Activated CD4-positive, alpha-beta T cell treated with anti-CD3 and anti-CD28 coated beads for 36 hours (primary cell): ENCODE results near the gene RFESD. TPM values are rescaled to one million over a fixed set of nuclear protein-coding genes. Genes with fewer than 3 reads are reported as not detected.
A peak's percentile ranks its signal among the peaks of the same experiment; 100 is the strongest.
"Not testable (repeated sequence)": the region's sequence is repeated elsewhere in the genome, so short reads cannot be mapped to it uniquely, and the experiment has no call there.

Experiments
- ATAC-seq: fragments of 200-7000 bp; cut with Tn5 transposase; one replicate; pipeline ENCODE4 v1.10.0; 2021; ENCODE audit warnings: mild to moderate bottlenecking, moderate library complexity
- CTCF ChIA-PET: fragments of 350-600 bp; sonication (Branson Sonifier 250); formaldehyde crosslinking; loops from one replicate; lab custom pipeline; 2021; ENCODE audit warnings: antibody characterized with exemption; lab: Charles Lee
- POLR2A ChIA-PET: fragments of 350-600 bp; sonication (Branson Sonifier 250); formaldehyde crosslinking; loops from one replicate; lab custom pipeline; 2021; ENCODE audit warnings: antibody characterized with exemption, inconsistent platforms; lab: Charles Lee
- DNase-seq: peaks from one replicate; pipeline ENCODE4 v3.0.0-alpha.2; 2020
- H3K27ac Mint-ChIP-seq: one replicate; pipeline ENCODE4 v1.8.0; 2021; ENCODE audit warnings: mixed read lengths
- H3K27me3 Mint-ChIP-seq: one replicate; pipeline ENCODE4 v1.8.0; 2021; ENCODE audit warnings: mixed read lengths
- H3K36me3 Mint-ChIP-seq: one replicate; pipeline ENCODE4 v1.8.0; 2021; ENCODE audit warnings: low read depth, mixed read lengths
- H3K4me1 Mint-ChIP-seq: one replicate; pipeline ENCODE4 v1.8.0; 2021; ENCODE audit warnings: mixed read lengths
- H3K4me3 Mint-ChIP-seq: one replicate; pipeline ENCODE4 v1.8.0; 2021; ENCODE audit warnings: mild to moderate bottlenecking, moderate library complexity, mixed read lengths
- H3K9me3 Mint-ChIP-seq: one replicate; pipeline ENCODE4 v1.8.0; 2021; ENCODE audit warnings: low read depth, mixed read lengths
- intact Hi-C, 2 experiments: fragments of 100-400 bp; cut with DNase I in 1 of 2; cut with micrococcal nuclease in 1 of 2; formaldehyde crosslinking; loops; one replicate each; pipeline versions ENCODE4 v1.14.2 to v1.15.1; 2022 to 2024; cut with DNase I, micrococcal nuclease
- total RNA-seq, 2 experiments: library from RNA; stranded (reverse); gene quantifications; one replicate each; pipeline ENCODE4 v1.2.3, GENCODE V29; 2021

The RFESD gene
- total RNA-seq, 2 experiments from 2014 or later: 4.1 to 9.2 TPM

- DNase-seq: peak; percentile 69
- no peak overlapping the region for H3K4me3 Mint-ChIP-seq
- ATAC-seq: peak; percentile 23
- no peaks in the 10 kb centered on the region for H3K36me3 Mint-ChIP-seq
- H3K27me3 Mint-ChIP-seq: no peaks in the 10 kb centered on the region
- H3K27ac Mint-ChIP-seq: peak overlapping the region; percentile 38
- H3K9me3 Mint-ChIP-seq: no peaks in the 10 kb centered on the region
- peaks cover 38% of the 10 kb centered on the region for H3K4me1 Mint-ChIP-seq
- CTCF ChIA-PET: interaction anchor here (0.5 to 5.9 kb wide), 16 partner anchors 10 to 202 kb away, joined by 3 to 39 read pairs (median 4); partner anchors contain the start of gene GLRX
- POLR2A ChIA-PET: interaction anchor here (0.5 kb wide), 1 partner anchor 37 kb away, joined by 3 read pairs; no protein-coding TSS in a partner anchor
- intact Hi-C loops: loop anchor here (1.0 to 10.0 kb wide), 10 partner anchors 12 to 893 kb away; partner anchors contain the start of genes GLRX (in 2 of the 2) and RHOBTB3 (in 1 of the 2)
Measured at GRCh38 chr5:95644351-95645042, 2.1 kb upstream of the RFESD start.

GRCh38 chr5:95646226-95646568 lies 380 bp upstream of the RFESD start:
- DNase-seq: peak; percentile 8
- not testable (repeated sequence) for H3K9me3 Mint-ChIP-seq, H3K27me3 Mint-ChIP-seq, ATAC-seq, H3K36me3 Mint-ChIP-seq
- peak overlapping the region; percentile 79 for H3K4me3 Mint-ChIP-seq
- ChIA-PET CTCF (interaction anchor here (0.7 to 5.9 kb wide), 11 partner anchors 9 to 483 kb away, joined by 3 to 39 read pairs (median 3); no protein-coding TSS in a partner anchor), POLR2A (interaction anchor here (0.7 to 1.4 kb wide), 6 partner anchors 14 to 1016 kb away, joined by 3 to 5 read pairs (median 4); partner anchors contain the start of genes ARSK, CAST, RHOBTB3 and SKIC3)
- H3K4me1 Mint-ChIP-seq: peaks cover 42% of the 10 kb centered on the region
- intact Hi-C loops: loop anchor here (1.0 to 10.0 kb wide), 13 partner anchors 14 to 1016 kb away; partner anchors contain the start of genes GLRX (in 2 of the 2), ARSK (in 1 of the 2), CAST (in 1 of the 2) and GPR150 (in 1 of the 2)
- peak overlapping the region; percentile 87 for H3K27ac Mint-ChIP-seq

- H3K36me3 Mint-ChIP-seq: peaks cover 5% of the 10 kb centered on the region
- H3K9me3 Mint-ChIP-seq: no peaks in the 10 kb centered on the region
- H3K27me3 Mint-ChIP-seq: no peaks in the 10 kb centered on the region
- intact Hi-C loops: loop anchor here (1.0 to 10.0 kb wide), 12 partner anchors 57 to 889 kb away; partner anchors contain the start of genes GLRX (in 2 of the 2) and ARSK (in 1 of the 2)
- ATAC-seq: peak; percentile 37
- no peak for DNase-seq
- POLR2A ChIA-PET: no interaction called here
- H3K4me1 Mint-ChIP-seq: peaks cover 42% of the 10 kb centered on the region
- peak overlapping the region; percentile 53 for H3K4me3 Mint-ChIP-seq
- CTCF ChIA-PET: interaction anchor here (0.7 to 5.1 kb wide), 6 partner anchors 10 to 200 kb away, joined by 3 to 25 read pairs (median 4); no protein-coding TSS in a partner anchor
- H3K27ac Mint-ChIP-seq: peak overlapping the region; percentile 83
Measured at GRCh38 chr5:95647886-95648860, 1.6 kb downstream of the RFESD start.

GRCh38 chr5:95649274-95649673 lies 2.7 kb downstream of the RFESD start:
- ChIA-PET POLR2A (no interaction called here), CTCF (no interaction called here)
- no peak overlapping the region for H3K27ac Mint-ChIP-seq
- no peak overlapping the region for H3K4me3 Mint-ChIP-seq
- ATAC-seq (no peak), DNase-seq (no peak)
- H3K4me1 Mint-ChIP-seq: peaks cover 38% of the 10 kb centered on the region
- H3K9me3 Mint-ChIP-seq: no peaks in the 10 kb centered on the region
- intact Hi-C loops: loop anchor here (5.0 to 10.0 kb wide), 5 partner anchors 68 to 888 kb away; partner anchors contain the start of gene GLRX (in 2 of the 2)
- H3K27me3 Mint-ChIP-seq: no peaks in the 10 kb centered on the region
- peaks cover 5% of the 10 kb centered on the region for H3K36me3 Mint-ChIP-seq

GRCh38 chr5:95649842-95650620 lies 3.5 kb downstream of the RFESD start:
- ATAC-seq (no peak), DNase-seq (no peak)
- Mint-ChIP-seq H3K27ac (no peak overlapping the region), H3K4me3 (no peak overlapping the region), H3K9me3 (no peaks in the 10 kb centered on the region), H3K27me3 (no peaks in the 10 kb centered on the region), H3K36me3 (peaks cover 5% of the 10 kb centered on the region), H3K4me1 (peaks cover 32% of the 10 kb centered on the region)
- intact Hi-C loops: loop anchor here (5.0 to 10.0 kb wide), 5 partner anchors 67 to 887 kb away; partner anchors contain the start of gene GLRX (in 2 of the 2)
- POLR2A ChIA-PET: no interaction called here
- CTCF ChIA-PET: interaction anchor here (0.6 kb wide), 1 partner anchor 22 kb away, joined by 3 read pairs; no protein-coding TSS in a partner anchor

- intact Hi-C loops: no loop called here
- DNase-seq (no peak), ATAC-seq (no peak)
- Mint-ChIP-seq H3K36me3 (peaks cover 5% of the 10 kb centered on the region), H3K4me3 (no peak overlapping the region), H3K4me1 (peaks cover 16% of the 10 kb centered on the region), H3K27me3 (no peaks in the 10 kb centered on the region), H3K27ac (no peak overlapping the region), H3K9me3 (no peaks in the 10 kb centered on the region)
- POLR2A ChIA-PET: no interaction called here
- CTCF ChIA-PET: interaction anchor here (0.6 to 2.1 kb wide), 3 partner anchors 11 to 1216 kb away, joined by 3 to 11 read pairs (median 4); no protein-coding TSS in a partner anchor
Measured at GRCh38 chr5:95652849-95653248, 6.3 kb downstream of the RFESD start.

GRCh38 chr5:95654196-95654595 lies 7.6 kb downstream of the RFESD start:
- ChIA-PET POLR2A (no interaction called here), CTCF (interaction anchor here (0.6 kb wide), 1 partner anchor 9 kb away, joined by 3 read pairs; no protein-coding TSS in a partner anchor)
- peaks cover 5% of the 10 kb centered on the region for H3K36me3 Mint-ChIP-seq
- H3K27me3 Mint-ChIP-seq: no peaks in the 10 kb centered on the region
- H3K4me1 Mint-ChIP-seq: peaks cover 7% of the 10 kb centered on the region
- no peaks in the 10 kb centered on the region for H3K9me3 Mint-ChIP-seq
- no peak overlapping the region for H3K4me3 Mint-ChIP-seq
- H3K27ac Mint-ChIP-seq: no peak overlapping the region
- intact Hi-C loops: no loop called here
- no peak for DNase-seq
- ATAC-seq: no peak

- no peaks in the 10 kb centered on the region for H3K4me1 Mint-ChIP-seq
- ChIA-PET CTCF (interaction anchor here (1.1 to 2.0 kb wide), 4 partner anchors 9 to 126 kb away, joined by 3 to 8 read pairs (median 6); partner anchors contain the start of gene RFESD), POLR2A (interaction anchor here (0.7 kb wide), 1 partner anchor 151 kb away, joined by 3 read pairs; no protein-coding TSS in a partner anchor)
- H3K27me3 Mint-ChIP-seq: no peaks in the 10 kb centered on the region
- H3K9me3 Mint-ChIP-seq: no peaks in the 10 kb centered on the region
- intact Hi-C loops: no loop called here
- ATAC-seq (no peak), DNase-seq (no peak)
- H3K27ac Mint-ChIP-seq: no peak overlapping the region
- no peak overlapping the region for H3K4me3 Mint-ChIP-seq
- peaks cover 5% of the 10 kb centered on the region for H3K36me3 Mint-ChIP-seq
Measured at GRCh38 chr5:95655575-95655974, 9.0 kb downstream of the RFESD start.

- H3K4me3 Mint-ChIP-seq: no peak overlapping the region
- CTCF ChIA-PET: interaction anchor here (0.6 to 1.7 kb wide), 3 partner anchors 12 to 15 kb away, joined by 3 to 4 read pairs (median 4); no protein-coding TSS in a partner anchor
- intact Hi-C loops: loop anchor here (5.0 kb wide), 1 partner anchor 102 kb away; no protein-coding TSS in a partner anchor
- ATAC-seq (no peak), DNase-seq (no peak)
- H3K27ac Mint-ChIP-seq: no peak overlapping the region
- no peaks in the 10 kb centered on the region for H3K9me3 Mint-ChIP-seq
- no peaks in the 10 kb centered on the region for H3K36me3 Mint-ChIP-seq
- H3K4me1 Mint-ChIP-seq: no peaks in the 10 kb centered on the region
- no peaks in the 10 kb centered on the region for H3K27me3 Mint-ChIP-seq
- POLR2A ChIA-PET: no interaction called here
Measured at GRCh38 chr5:95660060-95660459, 13.5 kb downstream of the RFESD start.

GRCh38 chr5:95662946-95663345 lies 16.4 kb downstream of the RFESD start:
- H3K4me3 Mint-ChIP-seq: no peak overlapping the region
- intact Hi-C loops: loop anchor here (5.0 kb wide), 1 partner anchor 99 kb away; no protein-coding TSS in a partner anchor
- no peak overlapping the region for H3K27ac Mint-ChIP-seq
- H3K9me3 Mint-ChIP-seq: no peaks in the 10 kb centered on the region
- DNase-seq: no peak
- no peaks in the 10 kb centered on the region for H3K36me3 Mint-ChIP-seq
- no peaks in the 10 kb centered on the region for H3K4me1 Mint-ChIP-seq
- ChIA-PET CTCF (interaction anchor here (1.2 to 2.8 kb wide), 11 partner anchors 9 to 186 kb away, joined by 3 to 29 read pairs (median 10); no protein-coding TSS in a partner anchor), POLR2A (no interaction called here)
- H3K27me3 Mint-ChIP-seq: no peaks in the 10 kb centered on the region
- no peak for ATAC-seq
